ENCODE measurements around the gene METTL5.

GRCh38 chr2:169823996-169824372 is 721 bp downstream of the METTL5 start:
- no peak for TF ChIP-seq POLR2AphosphoS5 (IDR thresholded peaks at IDR 0.05; ENCODE audit: low read depth, low read length)
- TF ChIP-seq SIN3A (IDR thresholded peaks at IDR 0.05; ENCODE audit: borderline replicate concordance, insufficient read depth, low read length): no peak

Measured in PFSK-1 (cell line).